Cardiac septum (tissue), 1 donor: ENCODE measurements around the gene SPCS1. TPM values are rescaled to one million over a fixed set of nuclear protein-coding genes. Genes with fewer than 3 reads are reported as not detected.
"Not testable (repeated sequence)": the region's sequence is repeated elsewhere in the genome, so short reads cannot be mapped to it uniquely, and the experiment has no call there.

Source experiments
- DNase-seq: peaks from one replicate; pipeline ENCODE4 v3.0.0-alpha.2; 2020; ENCODE audit warnings: low spot score
- intact Hi-C: fragments of 100-400 bp; cut with DNase I; formaldehyde crosslinking; loops from one replicate; pipeline ENCODE4 v1.14.0; 2022
- total RNA-seq: library from RNA; stranded (reverse); fragmentation: NEBNext Ultra II Directional; extraction: Animal tissue kit (Norgen Biotek cat#: 25700); gene quantifications from one replicate; pipeline ENCODE4 v1.2.1, GENCODE V29; 2021
- donor health status: DM: no; HTN: no; CAD: no.

The SPCS1 gene
- total RNA-seq, 1 donor from 2014 or later: 79.4 TPM

DNA sequence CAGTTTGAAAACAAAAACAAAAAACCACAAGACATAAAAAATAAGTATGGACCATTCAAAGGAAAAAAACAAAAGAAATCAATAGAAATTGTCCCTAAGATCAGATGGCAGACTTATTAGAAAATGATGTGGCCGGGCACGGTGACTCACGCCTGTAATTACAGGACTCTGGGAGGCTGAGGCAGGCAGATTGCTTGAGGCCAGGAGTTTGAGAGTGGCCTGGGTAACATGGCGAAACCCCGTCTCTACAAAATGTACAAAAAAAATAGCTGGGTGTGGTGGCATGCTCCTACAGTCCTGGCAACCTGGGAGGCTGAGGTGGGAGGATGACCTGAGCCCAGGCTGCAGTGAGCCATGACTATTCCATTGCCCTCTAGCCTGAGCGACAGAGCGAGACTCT, 16.6 kb downstream of the SPCS1 start:
- intact Hi-C loops: no loop called here
- no peak for DNase-seq

DNA sequence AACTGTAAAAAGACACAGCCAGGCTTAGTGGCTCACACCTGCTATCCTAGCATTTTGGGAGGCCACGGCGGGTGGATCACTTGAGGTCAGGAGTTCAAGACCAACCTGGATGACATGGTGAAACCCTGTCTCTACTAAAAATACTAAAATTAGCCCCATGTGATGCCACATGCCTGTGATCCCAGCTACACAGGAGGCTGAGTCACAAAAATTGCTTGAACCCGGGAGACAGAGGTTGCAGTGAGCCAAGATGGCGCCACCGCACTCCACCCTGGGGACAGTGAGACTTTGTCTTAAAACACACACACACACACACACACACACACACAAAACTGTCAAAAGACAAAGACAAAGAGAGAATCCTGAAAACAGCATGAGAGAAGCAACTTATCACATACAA, 18.0 kb downstream of the SPCS1 start:
- intact Hi-C loops: no loop called here

GRCh38 chr3:52724511-52724910, 18.6 kb downstream of the SPCS1 start:
- intact Hi-C loops: no loop called here
- DNase-seq: no peak

More for the DNA sequence above, 18.0 kb downstream of the SPCS1 start:
- DNase-seq: no peak

- DNase-seq, intact Hi-C loops: not testable (repeated sequence)
Observed at GRCh38 chr3:52728753-52729152, 22.8 kb downstream of the SPCS1 start.

GRCh38 chr3:52730681-52731080, 24.8 kb downstream of the SPCS1 start:
- no peak for DNase-seq
- intact Hi-C loops: no loop called here

DNA sequence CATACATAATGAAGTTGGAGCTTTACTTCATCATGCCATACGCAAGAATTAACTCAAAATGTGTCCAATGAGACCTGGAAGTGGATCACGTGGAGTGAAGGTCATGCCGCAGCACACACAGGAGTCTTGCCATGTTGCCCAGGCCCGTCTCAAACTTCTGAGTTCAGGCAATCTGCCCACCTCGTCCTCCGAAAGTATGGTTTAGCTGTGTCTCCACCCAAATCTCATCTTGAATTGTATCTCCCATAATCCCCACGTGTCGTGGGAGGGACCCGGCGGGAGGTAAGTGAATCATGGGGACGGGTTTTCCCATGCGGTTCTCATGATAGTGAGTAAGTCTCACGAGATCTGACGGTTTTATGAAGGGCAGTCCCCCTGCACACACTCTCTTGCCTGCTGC, 25.7 kb downstream of the SPCS1 start:
- no peak for DNase-seq
- intact Hi-C loops: no loop called here

- DNase-seq: no peak
- intact Hi-C loops: no loop called here
Observed at GRCh38 chr3:52733256-52733891, 27.5 kb downstream of the SPCS1 start.

DNA sequence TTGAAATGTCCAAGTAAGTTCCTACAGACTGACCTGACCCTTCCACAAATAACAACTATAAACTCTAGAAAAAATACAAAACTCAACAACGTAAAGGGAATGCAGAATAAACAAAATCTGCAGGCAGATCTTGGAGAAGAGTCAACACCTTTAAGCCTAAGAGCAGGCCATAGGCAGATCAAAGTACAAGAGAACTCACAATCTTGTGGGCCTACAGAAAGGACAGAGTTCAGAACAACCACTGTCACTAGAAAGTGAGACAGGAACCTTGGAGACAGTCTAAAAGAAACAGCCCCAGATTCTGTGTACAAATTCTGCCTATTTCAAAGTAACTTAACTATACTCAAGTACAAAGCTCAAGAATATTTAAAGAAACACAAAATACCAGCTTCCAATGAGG, 33.8 kb downstream of the SPCS1 start:
- DNase-seq: no peak
- intact Hi-C loops: loop anchor here (10.0 kb wide), 1 partner anchor 195 kb away; no protein-coding TSS in a partner anchor

- DNase-seq: no peak
- intact Hi-C loops: loop anchor here (2.0 to 10.0 kb wide), 2 partner anchors 192 to 330 kb away; no protein-coding TSS in a partner anchor
Observed at GRCh38 chr3:52742418-52743041, 36.6 kb downstream of the SPCS1 start.

DNA sequence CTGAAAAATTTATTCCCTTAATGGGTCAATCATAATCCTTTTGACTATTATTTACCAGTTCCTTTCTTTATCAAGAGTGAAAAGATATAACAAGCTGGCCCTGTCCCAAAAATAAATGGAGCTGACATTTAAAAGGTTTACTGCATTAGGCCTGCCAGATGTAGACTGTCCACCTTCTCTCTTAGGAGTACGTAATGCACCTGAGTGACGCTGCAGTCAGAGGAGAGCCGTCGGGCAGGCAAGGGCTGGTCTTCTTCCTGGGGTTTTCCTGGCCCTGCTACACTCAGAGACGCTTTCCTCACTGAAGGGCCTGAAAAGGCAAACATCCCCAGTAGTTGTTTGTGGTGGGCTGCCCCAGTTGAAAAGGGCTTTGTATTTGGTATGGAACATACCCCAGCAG, 37.2 kb downstream of the SPCS1 start:
- no peak for DNase-seq
- intact Hi-C loops: loop anchor here (2.0 to 10.0 kb wide), 2 partner anchors 192 to 330 kb away; no protein-coding TSS in a partner anchor

DNA sequence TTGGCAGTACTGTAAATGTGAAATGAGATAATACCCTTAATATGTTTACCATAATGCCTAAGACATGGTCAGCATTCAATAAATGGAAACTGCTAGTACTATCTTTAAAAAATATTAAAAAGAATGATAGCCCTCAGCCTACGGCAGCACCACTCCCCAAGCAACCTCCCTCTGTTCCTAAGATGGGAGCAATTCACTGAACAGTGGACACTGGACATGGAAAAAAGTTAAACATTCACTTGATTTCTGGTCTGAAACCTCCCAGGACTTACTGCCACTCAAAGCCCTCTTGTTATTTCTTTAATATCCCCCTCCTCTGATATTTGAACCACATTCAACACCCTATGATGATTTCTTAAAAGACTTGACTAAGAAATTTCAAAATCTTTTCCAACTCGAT, 37.8 kb downstream of the SPCS1 start:
- DNase-seq: no peak
- intact Hi-C loops: loop anchor here (2.0 to 10.0 kb wide), 2 partner anchors 191 to 329 kb away; no protein-coding TSS in a partner anchor

DNA sequence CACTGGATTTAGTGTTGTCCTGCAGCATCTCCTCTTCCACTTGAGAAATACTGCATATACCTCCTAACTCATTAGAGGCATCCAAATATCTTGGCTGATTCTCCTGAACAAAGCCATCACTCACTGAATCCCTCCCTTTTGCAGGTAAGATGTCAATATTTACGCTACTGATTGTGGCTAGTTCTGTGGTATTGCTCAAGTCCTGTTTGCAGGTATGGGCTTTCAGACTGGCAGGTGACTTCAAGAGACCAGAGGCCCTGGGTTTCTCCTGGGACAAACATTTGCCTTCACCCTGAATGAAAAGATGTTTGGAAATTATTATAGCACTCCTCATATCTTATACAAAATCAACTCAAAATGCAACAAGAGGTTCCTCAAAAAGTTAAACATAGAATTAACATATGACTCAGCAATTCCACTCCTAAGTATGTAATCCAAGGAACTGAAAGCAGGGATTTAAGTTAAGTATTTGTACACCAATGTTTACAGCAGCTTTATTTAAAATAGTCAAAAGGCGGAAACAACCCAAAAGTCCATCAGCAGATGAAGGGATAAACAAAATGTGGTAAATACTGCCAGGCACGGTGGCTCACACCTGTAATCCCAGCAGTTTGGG, 46.2 kb downstream of the SPCS1 start:
- intact Hi-C loops: no loop called here
- DNase-seq: no peak

DNA sequence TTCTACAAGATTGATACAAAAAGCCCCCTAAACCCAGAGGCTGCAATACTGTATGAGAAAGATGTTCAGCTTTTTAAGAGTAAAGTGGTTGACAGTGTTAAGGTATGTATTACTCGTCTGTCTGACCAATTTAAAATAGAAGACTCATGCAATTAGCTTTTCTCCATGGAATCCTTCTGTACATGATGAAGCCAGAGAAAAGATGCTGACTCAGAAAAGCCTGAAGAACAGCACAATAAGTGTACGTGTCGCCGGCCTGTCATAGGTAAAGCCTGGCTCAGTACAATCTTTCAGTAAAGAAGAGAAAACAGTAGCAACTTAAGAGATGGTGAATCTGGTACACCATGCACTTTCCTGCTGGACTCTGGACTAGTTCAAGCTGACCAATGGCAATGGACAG, 48.5 kb downstream of the SPCS1 start:
- DNase-seq: no peak
- intact Hi-C loops: no loop called here

DNA sequence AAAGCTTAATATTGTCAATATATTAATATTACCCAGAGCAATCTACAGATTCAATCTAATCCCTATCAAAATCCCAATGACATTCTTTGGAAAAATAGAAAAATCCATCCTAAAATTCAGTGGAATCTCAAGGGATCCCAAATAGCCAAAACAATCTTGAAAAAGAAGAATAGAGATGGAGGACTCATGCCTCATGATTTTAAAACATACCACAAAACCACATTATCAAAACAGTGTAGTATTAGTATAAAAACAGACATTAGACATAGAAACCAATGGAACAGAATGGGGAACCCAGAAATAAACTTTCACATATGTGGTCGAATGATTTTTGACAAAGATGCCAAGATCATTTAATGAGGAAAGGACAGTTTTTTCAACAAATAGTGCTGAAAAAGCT, 50.2 kb downstream of the SPCS1 start:
- intact Hi-C loops: no loop called here
- no peak for DNase-seq

Other genes with a start within 250 kb of the SPCS1 start
- gene STAB1, start 210.8 kb upstream of the SPCS1 start, total RNA-seq: 52.2 TPM
- gene NT5DC2, start 172.2 kb upstream of the SPCS1 start, total RNA-seq: 58.2 TPM
- gene UQCC5, start 169.5 kb upstream of the SPCS1 start, total RNA-seq: 52.9 TPM
- 50.2 TPM for gene PBRM1, start 20.2 kb upstream of the SPCS1 start, total RNA-seq
- gene GNL3, start 20.1 kb upstream of the SPCS1 start, total RNA-seq: 29.1 TPM
- 29.1 TPM for gene GLT8D1, start 315 bp upstream of the SPCS1 start, total RNA-seq
- 17.1 TPM for gene NEK4, start 64.8 kb downstream of the SPCS1 start, total RNA-seq
- gene ITIH1, start 71.5 kb downstream of the SPCS1 start, total RNA-seq: 0.35 TPM
- 0.78 TPM for gene ITIH3, start 88.7 kb downstream of the SPCS1 start, total RNA-seq
- gene ITIH4, start 124.6 kb downstream of the SPCS1 start, total RNA-seq: 3.2 TPM
- gene MUSTN1, start 128.9 kb downstream of the SPCS1 start, total RNA-seq: 15.9 TPM
- 11.2 TPM for gene STIMATE, start 191.4 kb downstream of the SPCS1 start, total RNA-seq